ENCODE measurements around the gene PAK1. TPM values are rescaled to one million over a fixed set of nuclear protein-coding genes. Genes with fewer than 3 reads are reported as not detected.

Gene PAK1
- total and polyA plus RNA-seq, 9 of the 15 experiments (the other 6 are each of a cell fraction or from before 2014, with no cell fraction given), result 0.52 to 11.7 (median 1.9) TPM

GRCh38 chr11:77409046-77409445 is 64.8 kb downstream of the PAK1 start:
- Histone ChIP-seq H3K9me1 (ENCODE audit: control insufficient read depth, insufficient read depth, low read length) (no peaks in the 10 kb centered on the region), H3K27me3 (ENCODE audit: control insufficient read depth in 2 of 2, insufficient read depth in 2 of 2, low read length in 2 of 2) (peaks cover 8 to 22% of the 10 kb centered on the region in 2 experiments; a peak in 4 of 5 replicates), H4K20me1 (replicated peaks; ENCODE audit: control insufficient read depth, insufficient read depth, low read length) (no peaks in the 10 kb centered on the region), H3K9me3 (replicated peaks; ENCODE audit: control insufficient read depth, insufficient read depth, low read depth, low read length) (no peaks in the 10 kb centered on the region), H3K79me2 (ENCODE audit: control insufficient read depth, insufficient read depth, low read length) (no peaks in the 10 kb centered on the region), H3K4me3 (no peak overlapping the region), H2AFZ (ENCODE audit: low read depth, low read length) (no peak overlapping the region), H3K9ac (ENCODE audit: insufficient read depth in 1 of 2, low read depth in 2 of 2, low read length in 2 of 2) (no peak overlapping the region), H3K27ac (ENCODE audit: extremely low read depth, low read depth, low read length) (no peak overlapping the region), H3K4me1 (replicated peaks in 1 of 2; ENCODE audit: control insufficient read depth in 2 of 2, insufficient read depth in 2 of 2, low read length in 2 of 2) (peaks cover 0 to 9% of the 10 kb centered on the region in 2 experiments; a peak in 3 of 5 replicates), H3K4me2 (ENCODE audit: insufficient read depth, low read length) (no peak overlapping the region), H3K36me3 (ENCODE audit: control insufficient read depth, insufficient read depth, low read length) (no peaks in the 10 kb centered on the region)
- WGBS (ENCODE audit: insufficient coverage, low coverage, missing lambda C conversion rate), result 0% methylated on average over 1 of the region's 1 CpG
- peak; percentile 49 for TF ChIP-seq ZNF121 (CRISPR knock-in tag; conservative IDR thresholded peaks at IDR 0.05)
- no peak for TF ChIP-seq ZNF609 (CRISPR knock-in tag; IDR thresholded peaks at IDR 0.05; ENCODE audit: borderline replicate concordance)
- TF ChIP-seq MAFG (tag; conservative IDR thresholded peaks at IDR 0.05), result 0 out of 2 replicates have a peak, but pooled peaks have one; percentile 48
- no peak for TF ChIP-seq MTF1 (CRISPR knock-in tag; IDR thresholded peaks at IDR 0.05; ENCODE audit: borderline replicate concordance)
- TF ChIP-seq MAFK (IDR thresholded peaks at IDR 0.05; ENCODE audit: low read length), result peak; percentile 6; the same call in 1 of the 2 replicates
- no peak for TF ChIP-seq ZBTB26 (CRISPR knock-in tag; IDR thresholded peaks at IDR 0.05)
- peak; percentile 55 for TF ChIP-seq ZNF316 (IDR thresholded peaks at IDR 0.05)
- 0 out of 2 replicates have a peak, but pooled peaks have one; percentile 9 for TF ChIP-seq NFE2 (IDR thresholded peaks at IDR 0.05; ENCODE audit: low read depth)
- no peak for TF ChIP-seq POU5F1 (IDR thresholded peaks at IDR 0.05; ENCODE audit: borderline replicate concordance, low read depth, low read length, partially characterized antibody)
- no peak for TF ChIP-seq TAF7 (tag; IDR thresholded peaks at IDR 0.05)
- DNase-seq (ENCODE audit: extremely low read depth in 1 of 4, low spot score in 3 of 4) (no peak), ATAC-seq (no peak), FAIRE-seq (no peak)
- no TSS peak for BruUV-seq (replicated peaks)
- in situ Hi-C loops (cut with MboI) (no loop called here), intact Hi-C loops (cut with micrococcal nuclease) (no loop called here)
- POLR2A ChIA-PET, result no interaction called here
- CTCF ChIA-PET (ENCODE audit: low intra/inter-chr PET ratio), result no interaction called here
